ENCODE data around the gene AURKA. TPM values are rescaled to one million over a fixed set of nuclear protein-coding genes. Genes with fewer than 3 reads are reported as not detected.
A peak's percentile ranks its signal among the peaks of the same experiment; 100 is the strongest.

AURKA gene
- total and polyA plus RNA-seq, 9 of the 15 experiments (the other 6 are each of a cell fraction or from before 2014, with no cell fraction given) = 72.7 to 162 (median 113) TPM

- no peaks in the 10 kb centered on the region for H3K9me3 ChIP-seq (replicated peaks; ENCODE audit: control insufficient read depth, insufficient read depth, low read depth, low read length)
- H3K27ac ChIP-seq (ENCODE audit: extremely low read depth, low read depth, low read length) = no peak overlapping the region
- BruUV-seq (replicated peaks) = no TSS peak
- H3K79me2 ChIP-seq (ENCODE audit: control insufficient read depth, insufficient read depth, low read length) = peaks cover 91% of the 10 kb centered on the region
- CTCF ChIA-PET (ENCODE audit: low intra/inter-chr PET ratio) = no interaction called here
- FAIRE-seq (no peak), DNase-seq (ENCODE audit: extremely low read depth in 1 of 4, low spot score in 3 of 4) (no peak), ATAC-seq (peak; percentile 41)
- H3K27me3 ChIP-seq (ENCODE audit: control insufficient read depth in 2 of 2, insufficient read depth in 2 of 2, low read length in 2 of 2) = no peaks in the 10 kb centered on the region
- peak; percentile 36; the same call in 1 of the 2 replicates for TF ChIP-seq ZKSCAN8 (CRISPR knock-in tag; IDR thresholded peaks at IDR 0.05)
- no peak for TF ChIP-seq ETS2 (tag; IDR thresholded peaks at IDR 0.05; ENCODE audit: borderline replicate concordance, poor library complexity, severe bottlenecking)
- no peak for TF ChIP-seq MLX (CRISPR knock-in tag; conservative IDR thresholded peaks at IDR 0.05)
- H2AFZ ChIP-seq (ENCODE audit: low read depth, low read length) = no peak overlapping the region
- in situ Hi-C loops (cut with MboI) = no loop called here
- H3K9me1 ChIP-seq (ENCODE audit: control insufficient read depth, insufficient read depth, low read length) = peaks cover 3% of the 10 kb centered on the region
- peaks cover 93% of the 10 kb centered on the region for H3K36me3 ChIP-seq (ENCODE audit: control insufficient read depth, insufficient read depth, low read length)
- H3K4me1 ChIP-seq (replicated peaks in 1 of 2; ENCODE audit: control insufficient read depth in 2 of 2, insufficient read depth in 2 of 2, low read length in 2 of 2) = peaks cover 0 to 23% of the 10 kb centered on the region in 2 experiments; a peak in 2 of 5 replicates
- no peaks in the 10 kb centered on the region for H4K20me1 ChIP-seq (replicated peaks; ENCODE audit: control insufficient read depth, insufficient read depth, low read length)
- no peak overlapping the region for H3K9ac ChIP-seq (ENCODE audit: insufficient read depth in 1 of 2, low read depth in 2 of 2, low read length in 2 of 2)
- POLR2A ChIA-PET = interaction anchor here (0.6 to 1.3 kb wide), 6 partner anchors 10 to 151 kb away, joined by 3 to 6 read pairs (median 4); no protein-coding TSS in a partner anchor
- intact Hi-C loops (cut with micrococcal nuclease) = no loop called here
- WGBS (ENCODE audit: insufficient coverage, low coverage, missing lambda C conversion rate) = 60% methylated on average over 4 of the region's 4 CpGs
- no peak overlapping the region for H3K4me3 ChIP-seq
- H3K4me2 ChIP-seq (ENCODE audit: insufficient read depth, low read length) = no peak overlapping the region
Observed at GRCh38 chr20:56385130-56385529, 6.9 kb downstream of the AURKA start.

GRCh38 chr20:56383334-56383733, 8.7 kb downstream of the AURKA start:
- no peaks in the 10 kb centered on the region for H3K9me3 ChIP-seq (replicated peaks; ENCODE audit: control insufficient read depth, insufficient read depth, low read depth, low read length)
- H3K4me2 ChIP-seq (ENCODE audit: insufficient read depth, low read length) = peak overlapping the region; percentile 10; the same call in 1 of the 2 replicates
- peak overlapping the region; percentile 18 for H3K27ac ChIP-seq (ENCODE audit: extremely low read depth, low read depth, low read length)
- peaks cover 91% of the 10 kb centered on the region for H3K36me3 ChIP-seq (ENCODE audit: control insufficient read depth, insufficient read depth, low read length)
- H3K4me3 ChIP-seq = no peak overlapping the region
- no peak overlapping the region for H2AFZ ChIP-seq (ENCODE audit: low read depth, low read length)
- no peaks in the 10 kb centered on the region for H4K20me1 ChIP-seq (replicated peaks; ENCODE audit: control insufficient read depth, insufficient read depth, low read length)
- ATAC-seq (peak; percentile 66), FAIRE-seq (peak; percentile 71), DNase-seq (ENCODE audit: extremely low read depth in 1 of 4, low spot score in 3 of 4) (no peak)
- ChIA-PET CTCF (ENCODE audit: low intra/inter-chr PET ratio) (no interaction called here), POLR2A (interaction anchor here (0.7 to 2.8 kb wide), 2 partner anchors 8 to 10 kb away, joined by 4 to 21 read pairs; partner anchors contain the start of genes AURKA and CSTF1)
- no peaks in the 10 kb centered on the region for H3K27me3 ChIP-seq (ENCODE audit: control insufficient read depth in 2 of 2, insufficient read depth in 2 of 2, low read length in 2 of 2)
- peaks cover 87% of the 10 kb centered on the region for H3K79me2 ChIP-seq (ENCODE audit: control insufficient read depth, insufficient read depth, low read length)
- in situ Hi-C loops (cut with MboI) = no loop called here
- H3K4me1 ChIP-seq (replicated peaks in 1 of 2; ENCODE audit: control insufficient read depth in 2 of 2, insufficient read depth in 2 of 2, low read length in 2 of 2) = peaks cover 0 to 16% of the 10 kb centered on the region in 2 experiments; a peak in 2 of 5 replicates
- TF ChIP-seq DMBX1 (CRISPR knock-in tag; IDR thresholded peaks at IDR 0.05; ENCODE audit: borderline replicate concordance) (0 out of 2 replicates have a peak, but pooled peaks have one; percentile 31), ZZZ3 (IDR thresholded peaks at IDR 0.05) (no peak)
- intact Hi-C loops (cut with micrococcal nuclease) = no loop called here
- no peaks in the 10 kb centered on the region for H3K9me1 ChIP-seq (ENCODE audit: control insufficient read depth, insufficient read depth, low read length)
- BruUV-seq (replicated peaks) = no TSS peak
- 64% methylated on average over 8 of the region's 8 CpGs for WGBS (ENCODE audit: insufficient coverage, low coverage, missing lambda C conversion rate)
- H3K9ac ChIP-seq (ENCODE audit: insufficient read depth in 1 of 2, low read depth in 2 of 2, low read length in 2 of 2) = peak overlapping the region; percentile 23 to 30; a peak in 2 of 4 replicates

Data from K562 (cell line).